DOHH2 (cell line): ENCODE results near the gene CTNNBIP1.

Experiments
- H3F3A ChIP-seq: fragments of 200-600 bp; sonication (generic), shearing (Covaris generic); 2 replicates; pipeline ENCODE4 v1.6.0; 2016; ENCODE audit warnings: antibody characterized with exemption, mild to moderate bottlenecking; ENCODE audit not compliant: control insufficient read depth, insufficient read depth
- H3K27ac ChIP-seq: fragments of 200-600 bp; sonication (generic); 2 replicates; pipeline ENCODE4 v1.5.1; 2014; ENCODE audit warnings: low read depth, mild to moderate bottlenecking, low read length, moderate library complexity
- H3K27me3 ChIP-seq: fragments of 200-600 bp; sonication (generic); 2 replicates; pipeline ENCODE4 v1.6.1; 2014; ENCODE audit warnings: mild to moderate bottlenecking, low read length, mixed read lengths; ENCODE audit not compliant: control insufficient read depth
- H3K36me3 ChIP-seq: fragments of 200-600 bp; sonication (generic); 2 replicates; pipeline ENCODE4 v1.6.1; 2014; ENCODE audit warnings: mild to moderate bottlenecking, low read length, moderate library complexity, mixed read lengths; ENCODE audit not compliant: control insufficient read depth
- H3K4me1 ChIP-seq: fragments of 200-600 bp; sonication (generic); 2 replicates; pipeline ENCODE4 v1.6.1; 2014; ENCODE audit warnings: mild to moderate bottlenecking, low read length, mixed read lengths; ENCODE audit not compliant: control insufficient read depth
- H3K4me2 ChIP-seq: fragments of 200-600 bp; sonication (generic); 2 replicates; pipeline ENCODE4 v1.6.0; 2014; ENCODE audit warnings: mild to moderate bottlenecking, low read length, moderate library complexity
- H3K4me3 ChIP-seq: fragments of 200-600 bp; sonication (generic); 2 replicates; pipeline ENCODE4 v1.5.1; 2014; ENCODE audit warnings: mild to moderate bottlenecking, low read length, mixed read lengths
- H3K79me2 ChIP-seq: fragments of 200-600 bp; sonication (generic); 2 replicates; pipeline ENCODE4 v1.6.1; 2014; ENCODE audit warnings: mild to moderate bottlenecking, low read length, mixed read lengths; ENCODE audit not compliant: control insufficient read depth
- H3K9me2 ChIP-seq: fragments of 200-600 bp; sonication (generic); replicated peaks from 2 replicates; pipeline ENCODE4 v1.6.1; 2014; ENCODE audit warnings: mild to moderate bottlenecking, low read length, mixed read lengths; ENCODE audit not compliant: control insufficient read depth
- H3K9me3 ChIP-seq: fragments of 200-600 bp; sonication (generic); 2 replicates; pipeline ENCODE4 v1.6.1; 2014; ENCODE audit warnings: antibody characterized with exemption, low read length, mixed read lengths; ENCODE audit not compliant: control insufficient read depth, insufficient read depth
- H4K20me1 ChIP-seq: fragments of 200-600 bp; sonication (generic); 2 replicates; pipeline ENCODE4 v1.6.0; 2014; ENCODE audit warnings: low read depth, mild to moderate bottlenecking, antibody characterized with exemption, low read length, moderate library complexity; ENCODE audit not compliant: control insufficient read depth, insufficient read depth
- EZH2phosphoT487 ChIP-seq: fragments of 200-600 bp; sonication (generic); IDR thresholded peaks from 2 replicates; pipeline ENCODE4 v1.6.1; 2017; ENCODE audit warnings: borderline replicate concordance, mild to moderate bottlenecking, antibody characterized with exemption, low read length, moderate library complexity, mixed read lengths
- TF ChIP-seq, protein P1 (sequence below): fragments of 200-600 bp; sonication (generic); IDR thresholded peaks from one replicate; pipeline ENCODE4 v1.5.1; 2014; ENCODE audit warnings: antibody characterized with exemption, mild to moderate bottlenecking, low read depth, low read length; ENCODE audit not compliant: poor library complexity, severe bottlenecking

The CTNNBIP1 gene

DNA sequence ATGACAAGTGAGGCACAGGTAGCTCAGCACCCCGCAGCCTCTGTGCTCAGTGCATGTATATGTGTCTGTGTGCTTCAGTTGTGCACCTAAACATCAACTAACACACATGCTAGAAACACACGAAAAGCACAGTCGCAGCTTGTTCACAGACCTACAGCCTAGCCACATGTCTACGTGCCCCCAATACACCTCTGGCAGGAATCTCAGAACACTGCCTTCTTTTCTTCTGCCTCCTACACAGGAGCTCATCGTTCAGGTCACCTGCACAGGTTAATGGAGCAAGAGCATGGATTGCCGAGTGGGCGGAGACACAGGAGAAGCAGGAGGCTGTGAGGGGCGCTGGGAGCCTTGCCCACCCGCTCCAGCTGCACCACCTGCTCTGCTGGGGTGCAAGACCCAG lies 31.7 kb downstream of the CTNNBIP1 start:
- Histone ChIP-seq H3K27me3 (no peaks in the 10 kb centered on the region), H3K4me2 (no peak overlapping the region), H3K9me3 (no peaks in the 10 kb centered on the region), H3K27ac (no peak overlapping the region), H3K9me2 (no peaks in the 10 kb centered on the region), H3K4me3 (no peak overlapping the region), H3K79me2 (no peaks in the 10 kb centered on the region), H4K20me1 (no peaks in the 10 kb centered on the region), H3K36me3 (no peaks in the 10 kb centered on the region), H3K4me1 (peaks cover 35% of the 10 kb centered on the region), H3F3A (0 out of 2 replicates have a peak, but pooled peaks cover 4% of the 10 kb centered on the region)
- TF ChIP-seq EZH2phosphoT487: no peak
- TF ChIP-seq, protein P1, sequence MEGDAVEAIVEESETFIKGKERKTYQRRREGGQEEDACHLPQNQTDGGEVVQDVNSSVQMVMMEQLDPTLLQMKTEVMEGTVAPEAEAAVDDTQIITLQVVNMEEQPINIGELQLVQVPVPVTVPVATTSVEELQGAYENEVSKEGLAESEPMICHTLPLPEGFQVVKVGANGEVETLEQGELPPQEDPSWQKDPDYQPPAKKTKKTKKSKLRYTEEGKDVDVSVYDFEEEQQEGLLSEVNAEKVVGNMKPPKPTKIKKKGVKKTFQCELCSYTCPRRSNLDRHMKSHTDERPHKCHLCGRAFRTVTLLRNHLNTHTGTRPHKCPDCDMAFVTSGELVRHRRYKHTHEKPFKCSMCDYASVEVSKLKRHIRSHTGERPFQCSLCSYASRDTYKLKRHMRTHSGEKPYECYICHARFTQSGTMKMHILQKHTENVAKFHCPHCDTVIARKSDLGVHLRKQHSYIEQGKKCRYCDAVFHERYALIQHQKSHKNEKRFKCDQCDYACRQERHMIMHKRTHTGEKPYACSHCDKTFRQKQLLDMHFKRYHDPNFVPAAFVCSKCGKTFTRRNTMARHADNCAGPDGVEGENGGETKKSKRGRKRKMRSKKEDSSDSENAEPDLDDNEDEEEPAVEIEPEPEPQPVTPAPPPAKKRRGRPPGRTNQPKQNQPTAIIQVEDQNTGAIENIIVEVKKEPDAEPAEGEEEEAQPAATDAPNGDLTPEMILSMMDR: no peak

DNA sequence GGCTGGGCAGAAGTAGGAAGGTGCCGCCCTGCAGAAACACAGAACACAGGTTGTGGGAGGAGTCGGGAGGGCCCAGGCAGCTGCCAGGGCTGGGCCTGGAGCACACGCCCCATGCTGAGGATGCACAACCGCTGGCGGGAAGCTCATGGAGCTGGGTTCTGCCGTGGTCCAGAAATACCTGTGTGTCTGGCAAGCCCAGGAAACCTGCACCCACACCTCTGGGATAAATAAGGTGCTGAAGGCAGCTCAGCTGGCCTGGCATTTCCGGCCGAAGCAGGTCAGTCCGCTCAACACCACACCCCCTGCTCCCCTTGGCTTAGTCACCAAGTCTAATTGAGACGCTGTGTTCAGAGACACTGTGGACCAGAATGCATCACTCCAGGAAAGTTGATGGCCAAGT lies 32.1 kb downstream of the CTNNBIP1 start:
- H3K9me3 ChIP-seq: no peaks in the 10 kb centered on the region
- 0 out of 2 replicates have a peak, but pooled peaks cover 4% of the 10 kb centered on the region for H3F3A ChIP-seq
- no peaks in the 10 kb centered on the region for H3K36me3 ChIP-seq
- no peaks in the 10 kb centered on the region for H3K27me3 ChIP-seq
- no peaks in the 10 kb centered on the region for H4K20me1 ChIP-seq
- H3K4me2 ChIP-seq: no peak overlapping the region
- no peak overlapping the region for H3K4me3 ChIP-seq
- H3K9me2 ChIP-seq: no peaks in the 10 kb centered on the region
- no peaks in the 10 kb centered on the region for H3K79me2 ChIP-seq
- no peak overlapping the region for H3K27ac ChIP-seq
- TF ChIP-seq, protein P1: no peak
- no peak for TF ChIP-seq EZH2phosphoT487
- H3K4me1 ChIP-seq: peaks cover 39% of the 10 kb centered on the region

DNA sequence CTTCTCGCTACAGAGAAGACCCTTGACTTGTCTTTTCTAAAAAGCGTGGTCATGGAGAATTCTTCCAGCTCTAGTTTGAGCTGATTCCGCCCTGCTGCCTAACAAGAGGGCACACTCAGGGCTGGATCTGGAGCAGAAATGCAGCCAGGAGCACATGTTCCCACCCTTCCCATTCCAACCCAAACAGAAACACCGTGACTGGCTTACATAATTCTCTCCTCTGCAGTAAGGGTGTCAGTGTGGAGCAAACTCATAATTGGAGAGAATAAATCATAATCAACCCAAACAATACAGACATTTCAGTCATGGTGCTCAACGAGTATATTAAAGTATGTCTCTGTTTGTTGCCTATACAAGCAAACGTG lies 34.5 kb downstream of the CTNNBIP1 start:
- Histone ChIP-seq H3K36me3 (no peaks in the 10 kb centered on the region), H3K4me3 (no peak overlapping the region), H3K4me1 (peaks cover 49% of the 10 kb centered on the region), H3K27ac (no peak overlapping the region), H3F3A (0 out of 2 replicates have a peak, but pooled peaks cover 4% of the 10 kb centered on the region), H3K27me3 (no peaks in the 10 kb centered on the region), H4K20me1 (no peaks in the 10 kb centered on the region), H3K9me3 (no peaks in the 10 kb centered on the region), H3K4me2 (no peak overlapping the region), H3K79me2 (no peaks in the 10 kb centered on the region), H3K9me2 (no peaks in the 10 kb centered on the region)
- TF ChIP-seq EZH2phosphoT487: no peak
- TF ChIP-seq, protein P1: no peak
